Effector memory CD4-positive, alpha-beta T cell (primary cell): ENCODE results near the gene FAF1.
"Not testable (repeated sequence)": the region's sequence is repeated elsewhere in the genome, so short reads cannot be mapped to it uniquely, and the experiment has no call there.

ENCODE experiments used
- DNase-seq, 3 donors: peaks; one replicate each; pipeline ENCODE4 v3.0.0-alpha.2; 2020
- H3K27ac ChIP-seq: 2 replicates; pipeline ENCODE4 v1.7.0; 2013; ENCODE audit warnings: mild to moderate bottlenecking, low read length, moderate library complexity; ENCODE audit not compliant: insufficient read depth, poor library complexity, severe bottlenecking
- H3K27me3 ChIP-seq: replicated peaks from 2 replicates; pipeline ENCODE4 v1.7.0; 2013; ENCODE audit warnings: mild to moderate bottlenecking, low read length; ENCODE audit not compliant: insufficient read depth, control insufficient read depth, poor library complexity, severe bottlenecking
- H3K36me3 ChIP-seq: 2 replicates; pipeline ENCODE4 v1.7.0; 2013; ENCODE audit warnings: mild to moderate bottlenecking, low read length, moderate library complexity; ENCODE audit not compliant: control insufficient read depth, insufficient read depth
- H3K4me1 ChIP-seq: 2 replicates; pipeline ENCODE4 v1.7.0; 2013; ENCODE audit warnings: low read length, mild to moderate bottlenecking; ENCODE audit not compliant: control insufficient read depth, insufficient read depth, poor library complexity, severe bottlenecking
- H3K4me3 ChIP-seq: 2 replicates; pipeline ENCODE4 v1.7.0; 2013; ENCODE audit warnings: low read length, low read depth, mild to moderate bottlenecking; ENCODE audit not compliant: insufficient read depth, poor library complexity, severe bottlenecking
- H3K9me3 ChIP-seq: 2 replicates; pipeline ENCODE4 v1.7.0; 2013; ENCODE audit warnings: mild to moderate bottlenecking, low read length, moderate library complexity; ENCODE audit not compliant: control insufficient read depth

Gene FAF1

GRCh38 chr1:50766688-50767087 lies 193.4 kb downstream of the FAF1 start:
- Histone ChIP-seq H3K4me3 (no peak overlapping the region), H3K27me3 (no peaks in the 10 kb centered on the region), H3K9me3 (no peaks in the 10 kb centered on the region), H3K4me1 (no peaks in the 10 kb centered on the region), H3K27ac (no peak overlapping the region), H3K36me3 (no peaks in the 10 kb centered on the region)
- no peak for DNase-seq

GRCh38 chr1:50756543-50756942 lies 203.5 kb downstream of the FAF1 start:
- H3K27ac ChIP-seq, DNase-seq, H3K4me1 ChIP-seq, H3K27me3 ChIP-seq, H3K4me3 ChIP-seq, H3K36me3 ChIP-seq, H3K9me3 ChIP-seq: not testable (repeated sequence)

- H3K4me1 ChIP-seq, H3K4me3 ChIP-seq, H3K27ac ChIP-seq, H3K9me3 ChIP-seq, DNase-seq, H3K36me3 ChIP-seq, H3K27me3 ChIP-seq: not testable (repeated sequence)
These were observed 205.3 kb downstream of the FAF1 start for GRCh38 chr1:50754764-50755163.

- Histone ChIP-seq H3K4me1 (no peaks in the 10 kb centered on the region), H3K9me3 (no peaks in the 10 kb centered on the region), H3K36me3 (no peaks in the 10 kb centered on the region), H3K4me3 (no peak overlapping the region), H3K27ac (no peak overlapping the region), H3K27me3 (no peaks in the 10 kb centered on the region)
- DNase-seq: no peak
These were observed 209.9 kb downstream of the FAF1 start for GRCh38 chr1:50750021-50750619.

GRCh38 chr1:50747394-50747793 lies 212.7 kb downstream of the FAF1 start:
- H3K27ac ChIP-seq: no peak overlapping the region
- H3K27me3 ChIP-seq: no peaks in the 10 kb centered on the region
- H3K9me3 ChIP-seq: no peaks in the 10 kb centered on the region
- no peak overlapping the region for H3K4me3 ChIP-seq
- peaks cover 3% of the 10 kb centered on the region for H3K36me3 ChIP-seq
- DNase-seq: no peak
- no peaks in the 10 kb centered on the region for H3K4me1 ChIP-seq

GRCh38 chr1:50742523-50742922 lies 217.5 kb downstream of the FAF1 start:
- H3K9me3 ChIP-seq: no peaks in the 10 kb centered on the region
- H3K4me1 ChIP-seq: no peaks in the 10 kb centered on the region
- H3K4me3 ChIP-seq: no peak overlapping the region
- H3K36me3 ChIP-seq: peaks cover 3% of the 10 kb centered on the region
- no peaks in the 10 kb centered on the region for H3K27me3 ChIP-seq
- H3K27ac ChIP-seq: no peak overlapping the region
- no peak for DNase-seq

- H3K27ac ChIP-seq: no peak overlapping the region
- H3K36me3 ChIP-seq: peaks cover under 1% of the 10 kb centered on the region
- H3K9me3 ChIP-seq: no peaks in the 10 kb centered on the region
- H3K4me1 ChIP-seq: no peaks in the 10 kb centered on the region
- DNase-seq: no peak
- H3K4me3 ChIP-seq: no peak overlapping the region
- no peaks in the 10 kb centered on the region for H3K27me3 ChIP-seq
These were observed 220.9 kb downstream of the FAF1 start for GRCh38 chr1:50739125-50739524.

GRCh38 chr1:50735443-50735842 lies 224.6 kb downstream of the FAF1 start:
- Histone ChIP-seq H3K27me3 (no peaks in the 10 kb centered on the region), H3K27ac (no peak overlapping the region), H3K4me3 (no peak overlapping the region), H3K9me3 (no peaks in the 10 kb centered on the region), H3K4me1 (no peaks in the 10 kb centered on the region), H3K36me3 (no peaks in the 10 kb centered on the region)
- DNase-seq: no peak

GRCh38 chr1:50727578-50727977 lies 232.5 kb downstream of the FAF1 start:
- not testable (repeated sequence) for H3K9me3 ChIP-seq
- peaks cover 11% of the 10 kb centered on the region for H3K4me1 ChIP-seq

GRCh38 chr1:50724626-50725286 lies 235.3 kb downstream of the FAF1 start:
- no peak for DNase-seq
- H3K36me3 ChIP-seq: no peaks in the 10 kb centered on the region
- H3K27ac ChIP-seq: no peak overlapping the region
- no peaks in the 10 kb centered on the region for H3K27me3 ChIP-seq
- no peaks in the 10 kb centered on the region for H3K9me3 ChIP-seq
- peaks cover 11% of the 10 kb centered on the region for H3K4me1 ChIP-seq
- no peak overlapping the region for H3K4me3 ChIP-seq

More at GRCh38 chr1:50727578-50727977, 232.5 kb downstream of the FAF1 start:
- not testable (repeated sequence) for H3K27ac ChIP-seq, DNase-seq, H3K36me3 ChIP-seq, H3K27me3 ChIP-seq, H3K4me3 ChIP-seq
